BLaER1 (cell line): ENCODE results near the gene BCAR1.
"Not testable (repeated sequence)": the region's sequence is repeated elsewhere in the genome, so short reads cannot be mapped to it uniquely, and the experiment has no call there.

Experiments
- H3K27ac ChIP-seq: shearing (Covaris generic); formaldehyde crosslinking; 2 replicates; pipeline ENCODE4 v1.8.1; 2022
- H3K27me3 ChIP-seq: shearing (Covaris generic); formaldehyde crosslinking; 2 replicates; pipeline ENCODE4 v1.8.1; 2022
- H3K36me3 ChIP-seq: shearing (Covaris generic); formaldehyde crosslinking; 2 replicates; pipeline ENCODE4 v1.8.1; 2022
- H3K4me1 ChIP-seq: shearing (Covaris generic); formaldehyde crosslinking; 2 replicates; pipeline ENCODE4 v1.8.1; 2022
- H3K4me2 ChIP-seq: shearing (Covaris generic); formaldehyde crosslinking; 2 replicates; pipeline ENCODE4 v1.8.1; 2022
- H3K4me3 ChIP-seq: shearing (Covaris generic); formaldehyde crosslinking; 2 replicates; pipeline ENCODE4 v1.8.1; 2022
- H3K9ac ChIP-seq: shearing (Covaris generic); formaldehyde crosslinking; 2 replicates; pipeline ENCODE4 v1.8.1; 2022
- H3K9me3 ChIP-seq: shearing (Covaris generic); formaldehyde crosslinking; 2 replicates; pipeline ENCODE4 v1.8.1; 2022
- H4K20me1 ChIP-seq: shearing (Covaris generic); formaldehyde crosslinking; 2 replicates; pipeline ENCODE4 v1.8.1; 2022
- Cebpa-rat ChIP-seq: shearing (Covaris generic); IDR thresholded peaks from 2 replicates; pipeline ENCODE4 v1.8.1; 2022

Gene BCAR1

DNA sequence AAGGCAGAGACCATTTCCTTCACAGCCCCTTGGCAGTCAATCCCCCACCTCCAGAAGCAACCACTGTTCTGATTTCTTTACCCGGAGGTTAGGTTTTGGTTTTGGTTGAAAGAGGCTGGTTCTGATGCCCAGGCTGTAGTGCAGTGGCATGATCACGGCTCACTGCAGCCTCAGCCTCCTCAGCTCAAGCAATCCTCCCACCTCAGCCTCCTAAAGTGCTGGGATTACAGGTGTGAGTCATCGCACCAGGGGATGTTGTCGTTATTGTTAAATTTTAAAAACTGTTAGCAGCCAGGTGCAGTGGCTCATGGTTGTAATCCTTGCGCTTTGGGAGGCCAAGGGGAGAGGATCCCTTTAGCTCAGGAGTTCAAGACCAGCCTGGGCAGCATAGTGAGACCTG is 41.5 kb downstream of the BCAR1 start:
- Histone ChIP-seq H3K4me3 (no peak overlapping the region), H4K20me1 (no peaks in the 10 kb centered on the region), H3K27ac (no peak overlapping the region), H3K27me3 (no peaks in the 10 kb centered on the region), H3K36me3 (no peaks in the 10 kb centered on the region), H3K9ac (no peak overlapping the region), H3K4me1 (no peaks in the 10 kb centered on the region), H3K9me3 (no peaks in the 10 kb centered on the region), H3K4me2 (no peak overlapping the region)
- TF ChIP-seq Cebpa-rat: no peak

DNA sequence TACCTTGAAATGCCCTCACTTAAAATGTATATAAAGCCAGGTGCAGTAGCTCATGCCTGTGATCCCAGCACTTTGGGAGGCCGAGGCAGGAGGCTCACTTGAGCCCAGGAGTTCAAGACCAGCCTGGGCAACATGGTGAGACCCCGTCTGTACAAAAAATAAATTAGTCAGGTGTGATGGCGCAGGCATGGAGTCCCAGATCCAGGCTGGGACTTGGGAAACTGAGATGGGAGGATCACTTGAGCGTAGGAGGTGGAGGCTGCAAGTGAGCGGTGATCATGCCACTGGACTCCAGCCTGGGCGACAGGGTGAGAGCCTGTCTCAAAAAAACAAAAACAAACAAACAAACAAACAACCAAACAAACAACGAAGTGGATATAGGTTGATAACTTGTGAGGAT is 41.9 kb downstream of the BCAR1 start:
- not testable (repeated sequence) for H3K36me3 ChIP-seq, H3K27ac ChIP-seq, H3K27me3 ChIP-seq, H3K4me3 ChIP-seq, H3K4me2 ChIP-seq, H4K20me1 ChIP-seq, H3K9me3 ChIP-seq, H3K4me1 ChIP-seq, H3K9ac ChIP-seq

DNA sequence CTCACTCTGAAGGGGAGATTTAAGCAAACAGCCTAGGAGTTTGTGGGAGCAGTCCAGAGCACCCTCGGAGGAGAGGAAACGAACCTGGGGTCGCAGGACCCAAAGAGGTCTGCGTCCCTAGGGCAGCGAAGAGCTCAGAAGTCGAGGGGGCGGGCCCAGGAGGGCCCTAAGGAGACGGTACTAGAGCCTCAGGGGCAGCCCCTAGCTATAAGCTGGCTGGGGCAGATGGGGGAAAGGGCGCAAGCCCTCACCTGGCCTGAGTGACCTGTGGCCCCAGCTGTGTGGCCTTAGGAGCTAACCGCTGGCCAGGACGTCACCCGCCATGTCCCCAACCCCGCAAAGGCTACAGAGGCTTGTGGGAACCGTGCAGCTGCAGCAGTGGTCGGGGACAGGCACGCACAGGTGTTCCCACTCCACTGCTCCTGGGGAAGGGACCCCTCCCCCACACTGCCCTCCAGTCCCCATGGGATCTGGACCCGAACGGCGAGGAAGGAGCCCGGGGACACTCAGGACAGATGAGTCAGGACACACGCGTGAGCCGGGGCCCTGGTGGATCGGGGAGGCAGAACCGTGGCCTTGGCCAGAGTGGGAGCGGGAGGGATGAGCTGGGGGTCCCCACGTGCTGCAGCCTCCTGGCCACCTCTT is 42.4 kb downstream of the BCAR1 start:
- no peak for TF ChIP-seq Cebpa-rat
- H3K27ac ChIP-seq: no peak overlapping the region
- H3K9me3 ChIP-seq: no peaks in the 10 kb centered on the region
- H3K27me3 ChIP-seq: no peaks in the 10 kb centered on the region
- H3K4me3 ChIP-seq: no peak overlapping the region
- no peak overlapping the region for H3K9ac ChIP-seq
- H4K20me1 ChIP-seq: no peaks in the 10 kb centered on the region
- H3K36me3 ChIP-seq: no peaks in the 10 kb centered on the region
- peaks cover 7% of the 10 kb centered on the region for H3K4me1 ChIP-seq
- no peak overlapping the region for H3K4me2 ChIP-seq

DNA sequence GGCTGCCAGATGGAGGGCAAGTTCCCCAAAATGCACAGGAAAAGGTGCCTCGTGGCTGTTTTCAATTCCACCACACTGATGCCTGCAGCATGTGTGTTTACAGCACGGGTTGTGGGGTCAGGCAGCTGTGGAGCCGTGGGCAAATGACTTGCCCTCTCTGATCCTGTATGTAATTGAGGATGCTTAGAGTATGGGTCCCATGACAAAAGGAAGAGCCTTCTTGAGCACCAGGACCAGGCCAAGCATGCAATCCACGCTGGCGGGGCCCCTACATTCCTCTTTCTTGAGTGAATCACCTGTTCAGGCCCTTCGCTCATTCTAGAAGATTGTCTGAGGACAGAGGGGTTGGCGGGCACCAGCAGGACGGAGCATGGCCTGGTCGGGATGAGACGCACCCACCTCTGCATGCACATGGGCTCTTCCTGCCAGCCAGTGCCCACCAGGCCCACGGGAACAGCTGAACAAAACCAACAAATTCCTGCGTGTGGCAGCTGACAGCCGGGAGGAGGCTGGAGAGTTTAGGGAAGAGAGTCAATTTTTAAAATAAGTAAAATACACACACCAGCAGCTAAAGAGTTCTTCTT is 43.1 kb downstream of the BCAR1 start:
- Histone ChIP-seq H3K27ac (no peak overlapping the region), H3K27me3 (no peaks in the 10 kb centered on the region), H3K4me3 (no peak overlapping the region), H3K36me3 (no peaks in the 10 kb centered on the region), H3K9me3 (no peaks in the 10 kb centered on the region), H3K9ac (no peak overlapping the region), H3K4me2 (no peak overlapping the region), H4K20me1 (no peaks in the 10 kb centered on the region), H3K4me1 (peaks cover 9% of the 10 kb centered on the region)
- no peak for TF ChIP-seq Cebpa-rat

DNA sequence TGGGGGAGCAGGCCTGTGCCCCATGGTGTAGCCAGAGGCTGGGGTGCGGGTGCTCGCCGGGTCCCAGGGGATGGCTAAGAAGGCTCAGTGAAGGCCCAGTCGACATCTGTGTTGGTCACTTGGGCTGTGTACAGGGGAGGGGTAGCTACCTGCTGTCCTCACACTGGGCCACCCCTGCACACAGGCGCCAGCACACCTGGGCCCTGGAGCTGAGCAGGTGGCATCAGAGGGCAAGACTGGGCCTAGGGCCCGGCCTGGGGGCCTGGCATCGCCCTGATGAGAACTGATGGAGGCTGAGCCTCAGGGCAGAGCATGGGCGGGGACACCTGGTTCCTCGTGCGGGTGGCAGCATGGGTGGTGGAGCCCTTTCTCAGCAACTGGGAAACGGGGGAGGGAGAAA is 43.6 kb downstream of the BCAR1 start:
- H3K4me3 ChIP-seq: no peak overlapping the region
- H3K9ac ChIP-seq: no peak overlapping the region
- H4K20me1 ChIP-seq: no peaks in the 10 kb centered on the region
- peaks cover 9% of the 10 kb centered on the region for H3K4me1 ChIP-seq
- no peak overlapping the region for H3K27ac ChIP-seq
- no peaks in the 10 kb centered on the region for H3K27me3 ChIP-seq
- H3K36me3 ChIP-seq: no peaks in the 10 kb centered on the region
- no peaks in the 10 kb centered on the region for H3K9me3 ChIP-seq
- no peak for TF ChIP-seq Cebpa-rat
- no peak overlapping the region for H3K4me2 ChIP-seq

DNA sequence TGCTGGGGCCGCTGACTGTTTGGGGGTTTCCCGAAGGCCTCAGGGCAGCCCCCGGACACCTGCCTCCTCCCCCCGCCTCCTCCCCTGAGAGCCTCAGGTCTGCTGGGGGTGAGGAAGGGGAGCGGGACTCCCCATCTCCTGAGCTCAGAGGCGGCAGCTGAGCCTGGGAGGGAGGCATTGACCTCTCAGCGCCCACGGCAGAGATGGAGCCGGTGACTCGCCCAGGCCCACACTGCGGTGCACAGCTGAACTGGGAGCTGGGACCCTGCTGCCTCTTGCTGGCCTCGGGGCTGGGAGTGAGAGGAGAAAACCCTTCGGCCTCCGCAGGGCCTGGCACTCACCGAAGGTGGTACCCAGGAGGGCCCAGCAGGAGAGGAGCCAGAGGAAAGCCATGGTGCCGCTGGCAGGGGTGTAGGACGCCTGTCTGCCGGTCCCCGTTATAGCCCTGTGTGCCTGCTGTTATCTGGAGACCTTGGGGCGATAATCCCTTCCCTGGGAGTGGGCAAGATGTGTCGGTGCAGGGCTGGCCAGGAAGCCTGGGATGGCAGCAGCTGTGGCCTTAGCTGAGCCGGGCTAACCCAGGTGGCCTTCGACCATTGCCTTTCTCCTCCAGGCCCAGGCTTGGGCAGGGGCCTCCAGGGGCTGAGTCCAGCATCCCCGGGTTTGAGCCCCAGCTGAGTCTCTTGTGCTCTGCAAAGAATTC is 44.5 kb downstream of the BCAR1 start, which contains the start of gene CTRB2:
Gene CTRB2 (minus strand): TSS at position 413 of the 703 bp plus-strand sequence. CDS start 20 bp downstream, at position 393.
- Histone ChIP-seq H3K9me3 (no peaks in the 10 kb centered on the region), H3K36me3 (no peaks in the 10 kb centered on the region), H3K27me3 (no peaks in the 10 kb centered on the region), H3K4me2 (no peak within 1 kb of the TSS), H3K9ac (no peak within 1 kb of the TSS), H3K4me3 (no peak within 1 kb of the TSS), H3K4me1 (peaks cover 9% of the 10 kb centered on the region), H3K27ac (no peak within 1 kb of the TSS), H4K20me1 (no peaks in the 10 kb centered on the region)
- no peak for TF ChIP-seq Cebpa-rat

DNA sequence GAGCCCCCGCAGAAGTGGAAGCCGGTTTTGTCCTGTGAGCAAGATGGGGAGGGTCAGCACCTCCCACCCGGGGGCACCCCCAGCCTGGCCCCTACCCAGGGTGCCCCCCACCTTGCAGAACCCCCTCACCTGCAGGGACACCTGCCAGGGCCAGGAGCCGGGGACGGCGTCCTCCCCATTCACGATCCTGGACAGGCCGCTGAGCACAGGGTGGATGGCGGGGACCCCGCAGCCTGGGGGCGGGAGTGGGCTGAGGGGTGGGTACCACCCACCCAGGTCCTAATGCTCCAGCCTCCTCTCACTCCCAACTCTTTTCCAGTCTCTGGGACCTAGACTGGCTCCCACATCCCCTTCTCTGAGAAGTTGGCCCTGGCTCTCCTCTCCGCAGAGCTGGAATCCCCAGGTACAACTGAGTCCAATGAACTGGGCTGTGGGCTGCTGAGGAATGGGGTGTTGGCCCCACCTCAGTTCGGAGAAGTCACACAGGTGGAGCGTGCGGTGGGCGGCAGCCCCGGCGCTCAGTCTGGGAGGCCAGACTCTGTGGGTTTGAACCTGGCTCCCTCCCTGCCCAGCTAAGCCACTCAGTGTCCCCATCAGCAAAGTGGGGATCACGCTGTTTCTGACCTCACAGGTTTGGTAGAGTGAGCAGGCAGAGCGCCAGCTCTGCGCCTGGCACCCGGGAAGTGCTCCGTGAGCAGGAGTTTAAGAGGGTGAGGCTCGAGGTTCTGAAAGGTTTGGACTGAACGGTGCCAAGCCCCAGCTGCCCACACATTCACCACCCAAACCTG is 45.3 kb downstream of the BCAR1 start:
- not testable (repeated sequence) for H3K9me3 ChIP-seq, H3K27ac ChIP-seq, H3K4me3 ChIP-seq, H3K36me3 ChIP-seq, H4K20me1 ChIP-seq, H3K27me3 ChIP-seq, H3K9ac ChIP-seq, H3K4me2 ChIP-seq
- peaks cover 14% of the 10 kb centered on the region for H3K4me1 ChIP-seq

DNA sequence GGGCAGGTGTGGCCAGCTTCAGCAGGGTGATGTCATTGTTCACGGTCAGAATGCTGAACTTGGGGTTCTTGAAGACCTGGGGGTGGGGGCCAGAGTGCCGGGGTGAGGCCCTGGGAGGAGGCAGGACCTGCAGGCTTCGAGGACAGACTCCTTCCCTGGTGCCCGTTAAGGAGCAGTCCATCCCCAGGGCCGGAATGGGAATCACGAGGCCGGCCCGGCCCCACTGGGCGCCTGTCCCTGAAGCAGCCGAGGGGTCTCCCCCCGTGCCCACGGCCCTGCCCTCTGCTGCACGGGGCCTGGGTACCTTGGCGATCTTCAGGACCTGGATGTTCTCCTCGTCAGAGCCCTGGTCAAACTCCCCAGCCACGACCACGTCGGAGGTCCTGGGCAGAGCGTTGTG is 46.0 kb downstream of the BCAR1 start:
- H3K27me3 ChIP-seq, H3K27ac ChIP-seq, H3K9ac ChIP-seq, H3K4me3 ChIP-seq, H3K4me2 ChIP-seq, H3K36me3 ChIP-seq, H3K9me3 ChIP-seq, H4K20me1 ChIP-seq: not testable (repeated sequence)
- H3K4me1 ChIP-seq: peaks cover 19% of the 10 kb centered on the region

DNA sequence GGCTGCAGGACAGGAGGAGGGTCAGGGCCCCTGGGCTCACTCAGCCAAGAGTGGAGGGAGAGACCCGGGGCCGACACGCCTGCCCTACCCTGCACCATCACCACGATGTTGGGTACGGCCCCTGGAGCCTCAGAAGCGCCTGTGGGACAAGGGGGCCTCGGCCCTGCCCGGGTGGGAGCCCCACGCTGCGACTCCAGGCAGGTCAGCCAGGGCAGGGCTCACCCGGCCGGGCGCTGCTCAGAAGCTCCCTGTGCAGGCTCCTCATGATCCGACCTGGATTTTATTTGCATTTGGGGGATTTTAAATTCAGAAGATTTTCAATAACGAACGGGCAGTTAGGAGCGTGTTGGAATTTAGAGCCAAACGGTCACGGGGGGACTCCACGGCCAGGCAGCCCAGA is 46.5 kb downstream of the BCAR1 start:
- H3K27me3 ChIP-seq, H3K36me3 ChIP-seq, H3K4me2 ChIP-seq, H3K4me3 ChIP-seq, H3K9me3 ChIP-seq, H3K9ac ChIP-seq, H4K20me1 ChIP-seq, H3K27ac ChIP-seq: not testable (repeated sequence)
- peaks cover 19% of the 10 kb centered on the region for H3K4me1 ChIP-seq

DNA sequence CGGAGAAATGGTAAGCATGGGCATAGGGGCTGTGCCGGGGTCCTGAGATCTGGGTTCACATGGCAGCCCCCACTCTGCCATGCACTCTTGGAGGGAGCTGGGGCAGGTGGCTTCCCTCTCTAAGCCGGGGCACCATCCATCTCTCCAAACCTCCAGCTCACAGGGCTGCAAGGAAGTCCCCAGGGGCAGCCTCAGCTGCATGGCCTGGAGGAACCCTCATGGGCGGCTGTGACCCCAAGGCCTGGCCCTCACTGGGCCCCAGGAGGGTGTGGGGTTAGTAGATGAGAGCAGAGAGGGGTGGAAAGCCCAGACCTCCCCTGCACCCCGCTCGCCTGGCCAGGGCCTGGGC is 47.0 kb downstream of the BCAR1 start:
- Histone ChIP-seq H3K9me3 (no peaks in the 10 kb centered on the region), H3K9ac (no peak overlapping the region), H3K27ac (no peak overlapping the region), H3K4me2 (peak overlapping the region; percentile 19), H4K20me1 (no peaks in the 10 kb centered on the region), H3K27me3 (no peaks in the 10 kb centered on the region), H3K36me3 (no peaks in the 10 kb centered on the region), H3K4me3 (no peak overlapping the region), H3K4me1 (peaks cover 19% of the 10 kb centered on the region)
- no peak for TF ChIP-seq Cebpa-rat
